ENCODE measurements around the gene TBX18.

TBX18 gene

DNA sequence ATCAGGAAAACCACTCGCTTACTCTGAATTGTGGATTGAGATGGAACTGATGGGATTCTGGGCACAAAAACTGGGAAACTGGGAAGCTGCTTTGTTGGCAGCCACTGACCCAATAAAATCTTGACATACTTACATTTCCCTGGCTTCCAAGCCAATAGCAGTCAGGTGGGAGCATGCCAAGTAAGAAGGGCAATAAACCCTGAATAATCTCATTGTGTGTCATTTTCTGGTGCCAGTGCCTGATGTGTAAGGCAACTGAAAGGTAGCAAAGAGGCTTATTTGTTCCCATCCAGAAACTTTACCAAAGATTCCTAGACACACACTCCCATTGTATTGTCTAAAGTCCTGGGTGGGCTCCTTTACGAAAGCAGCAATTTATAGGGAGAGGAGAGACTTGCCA, 93.2 kb downstream of the TBX18 start:
- DNase-seq (ENCODE audit: low read depth, low spot score) = no peak

- DNase-seq (ENCODE audit: low read depth, low spot score) = no peak
Measured at GRCh38 chr6:84669945-84670344, 94.5 kb downstream of the TBX18 start.

DNA sequence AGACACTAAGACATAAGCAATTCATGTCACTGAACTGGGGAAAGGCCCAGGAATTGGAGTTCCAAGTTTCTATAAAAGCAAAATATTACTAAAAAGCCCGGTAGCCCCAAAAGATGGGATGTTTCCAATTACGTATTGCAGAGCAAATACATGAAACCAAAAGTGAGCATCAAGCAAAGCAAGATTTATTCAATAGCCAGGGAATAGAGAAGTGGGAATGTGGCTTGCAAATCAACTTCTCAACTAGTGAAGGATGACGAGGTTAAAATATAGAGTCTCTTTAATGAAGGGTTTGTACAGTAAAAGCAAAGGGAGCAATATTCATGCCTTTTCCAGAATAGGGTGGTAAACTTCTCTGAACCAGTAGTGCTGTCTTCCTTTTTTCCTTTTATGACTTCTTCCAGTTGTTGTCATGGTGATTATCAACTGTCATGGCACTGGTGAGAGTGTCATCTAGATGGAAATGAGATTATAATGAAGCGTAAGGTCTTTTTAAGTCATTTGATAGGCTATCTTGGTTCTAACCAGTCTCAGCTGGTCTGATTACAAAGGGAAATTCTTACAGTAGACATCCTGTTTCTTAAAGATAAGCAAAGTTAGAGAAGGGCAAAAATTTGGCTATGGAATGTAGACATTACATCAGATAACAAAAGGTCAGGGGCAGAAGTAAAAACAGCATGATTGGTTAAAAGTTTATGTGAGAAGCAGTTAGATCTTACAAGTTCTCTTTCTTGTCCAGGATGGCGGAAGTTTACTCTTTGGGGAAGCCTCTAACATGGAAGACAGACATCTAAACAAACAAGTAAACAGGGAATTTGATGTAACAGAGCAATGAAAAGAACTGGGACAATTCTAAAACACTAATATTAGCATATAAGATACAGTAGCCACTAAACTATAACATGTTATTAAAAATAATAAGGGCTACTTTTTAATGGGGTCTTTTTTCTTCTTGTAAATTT, 96.9 kb downstream of the TBX18 start:
- DNase-seq (ENCODE audit: low read depth, low spot score) = no peak

- no peak for DNase-seq (ENCODE audit: low read depth, low spot score)
Measured at GRCh38 chr6:84665401-84665800, 99.0 kb downstream of the TBX18 start.

DNA sequence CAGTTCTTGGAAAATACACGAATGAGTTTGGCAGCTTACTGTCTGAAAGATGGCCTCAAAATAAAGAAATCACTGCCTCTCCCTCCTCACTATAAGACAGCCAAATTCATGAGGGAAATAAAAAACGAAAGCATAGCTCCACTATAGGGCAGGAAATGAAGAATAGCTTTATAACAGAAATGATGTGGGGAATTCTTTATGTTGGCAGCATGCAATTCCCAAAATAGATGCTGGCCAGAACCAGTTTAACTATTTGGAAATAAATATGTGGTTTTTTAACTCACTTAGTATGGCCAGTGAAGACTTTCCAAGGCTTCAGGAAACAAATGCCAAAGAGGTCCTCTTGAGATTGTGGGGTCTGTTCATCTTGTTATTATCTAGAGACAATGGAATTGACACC, 100.5 kb downstream of the TBX18 start:
- no peak for DNase-seq (ENCODE audit: low read depth, low spot score)

GRCh38 chr6:84657486-84657885, 106.9 kb downstream of the TBX18 start:
- DNase-seq (ENCODE audit: low read depth, low spot score) = no peak

DNA sequence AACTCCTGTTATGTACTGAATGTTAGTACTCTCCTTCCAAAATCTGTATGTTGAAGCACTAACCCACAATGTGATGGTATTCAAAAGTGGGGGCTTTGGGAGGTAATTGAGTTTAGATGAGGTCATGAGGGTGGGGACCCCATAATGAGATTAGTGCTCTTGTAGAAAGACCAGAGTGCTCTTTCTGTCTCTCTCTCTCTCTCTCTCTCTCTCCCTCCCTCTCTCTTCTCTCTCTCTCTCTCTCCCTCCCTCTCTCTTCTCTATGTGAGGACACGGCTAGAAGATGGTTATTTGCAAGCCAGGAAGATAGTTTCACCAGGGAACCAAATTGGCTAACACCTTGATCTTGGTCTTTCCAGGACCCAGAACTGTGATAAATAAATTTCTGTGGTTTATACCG, 107.4 kb downstream of the TBX18 start:
- no peak for DNase-seq (ENCODE audit: low read depth, low spot score)

GRCh38 chr6:84653027-84653551, 111.3 kb downstream of the TBX18 start:
- no peak for DNase-seq (ENCODE audit: low read depth, low spot score)

DNA sequence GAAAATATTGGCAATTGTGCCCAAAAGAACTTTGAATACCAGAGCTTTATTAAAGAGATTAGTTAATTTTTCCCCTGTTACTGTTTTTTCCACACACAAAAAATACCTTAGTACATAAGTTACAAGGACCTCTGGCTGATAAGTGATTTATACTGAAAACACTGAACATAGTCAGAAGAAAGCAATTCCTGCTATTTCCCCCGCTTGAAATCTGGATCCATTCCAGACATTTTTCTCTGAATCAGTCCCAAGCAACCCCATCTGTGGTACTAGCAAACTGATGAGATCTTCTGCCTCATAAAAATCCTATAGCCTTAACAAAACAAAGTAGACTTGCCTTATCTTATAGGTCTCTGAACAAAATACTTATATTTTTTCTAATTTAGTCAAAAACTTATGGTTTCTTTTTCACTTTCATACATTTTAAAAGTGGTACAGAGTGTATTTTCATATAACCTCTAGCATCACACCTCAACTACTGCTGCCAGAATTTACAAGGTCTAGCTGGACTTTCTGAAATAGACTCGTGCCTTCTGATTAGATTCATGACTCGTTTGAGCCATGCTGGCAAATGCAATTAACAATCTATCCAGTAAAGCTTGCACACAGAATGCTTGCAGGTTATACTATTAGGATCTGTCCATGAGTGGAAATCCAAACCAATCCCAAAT, 111.9 kb downstream of the TBX18 start:
- no peak for DNase-seq (ENCODE audit: low read depth, low spot score)

- DNase-seq (ENCODE audit: low read depth, low spot score) = no peak
Measured at GRCh38 chr6:84651583-84651982, 112.8 kb downstream of the TBX18 start.

DNA sequence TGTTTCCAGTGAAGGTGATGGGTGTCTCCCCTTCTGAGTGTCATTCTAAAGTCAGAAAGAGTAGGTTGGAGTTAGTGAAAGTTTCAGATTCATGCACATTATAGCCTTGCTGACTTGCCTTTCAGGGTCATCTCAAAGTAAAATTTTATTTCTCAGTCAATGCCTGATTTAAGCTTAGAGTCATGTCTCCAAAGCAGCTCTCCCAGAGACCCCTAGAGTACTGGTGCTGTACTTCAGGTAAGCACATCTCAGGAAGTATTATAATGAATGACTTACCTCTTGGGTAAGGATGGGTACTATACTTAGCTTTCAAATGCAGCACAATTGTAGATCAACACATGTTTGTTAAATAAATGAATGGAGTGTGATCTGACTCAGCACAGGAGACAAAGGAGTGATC, 116.0 kb downstream of the TBX18 start:
- DNase-seq (ENCODE audit: low read depth, low spot score) = no peak

- DNase-seq (ENCODE audit: low read depth, low spot score) = no peak
Measured at GRCh38 chr6:84645563-84646266, 118.7 kb downstream of the TBX18 start.

DNA sequence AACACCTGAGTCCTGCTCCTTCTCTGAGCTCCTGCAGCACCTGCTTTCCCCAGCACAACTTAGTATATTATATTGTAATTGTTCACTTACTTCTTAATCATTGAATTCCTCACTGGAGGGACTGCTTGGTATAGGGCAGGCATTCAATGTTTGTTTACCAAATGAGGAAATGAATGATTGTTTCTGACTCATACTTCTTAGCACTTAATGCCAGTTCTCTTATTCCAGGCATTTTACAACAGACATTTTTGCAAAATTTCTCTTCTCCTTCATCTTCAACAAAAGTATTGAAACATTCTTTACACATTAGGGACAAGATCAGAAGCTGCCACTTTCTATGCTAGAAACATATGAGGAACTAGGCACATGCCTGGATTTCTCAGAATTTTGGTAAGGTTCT, 119.4 kb downstream of the TBX18 start:
- no peak for DNase-seq (ENCODE audit: low read depth, low spot score)

GRCh38 chr6:84643778-84644177, 120.6 kb downstream of the TBX18 start:
- no peak for DNase-seq (ENCODE audit: low read depth, low spot score)

DNA sequence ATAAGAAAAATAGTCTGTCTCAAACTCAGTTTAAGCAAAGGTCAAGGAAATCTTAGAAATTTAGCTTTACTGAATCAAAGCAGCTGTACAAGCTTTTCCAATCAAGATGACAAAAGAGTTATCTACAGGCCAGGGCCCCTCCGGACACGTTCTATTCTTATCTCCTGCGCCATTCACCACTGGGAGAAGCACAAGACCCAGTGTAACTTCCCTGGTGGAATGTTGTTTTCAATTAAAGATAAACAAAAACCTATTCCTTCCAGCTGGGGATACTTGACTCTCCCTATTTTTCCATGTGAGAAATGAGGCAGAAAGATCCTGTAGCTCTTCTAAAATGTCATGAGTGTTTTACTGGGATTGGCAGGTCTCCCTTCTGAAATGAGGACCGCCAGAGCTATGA, 123.3 kb downstream of the TBX18 start:
- no peak for DNase-seq (ENCODE audit: low read depth, low spot score)

DNA sequence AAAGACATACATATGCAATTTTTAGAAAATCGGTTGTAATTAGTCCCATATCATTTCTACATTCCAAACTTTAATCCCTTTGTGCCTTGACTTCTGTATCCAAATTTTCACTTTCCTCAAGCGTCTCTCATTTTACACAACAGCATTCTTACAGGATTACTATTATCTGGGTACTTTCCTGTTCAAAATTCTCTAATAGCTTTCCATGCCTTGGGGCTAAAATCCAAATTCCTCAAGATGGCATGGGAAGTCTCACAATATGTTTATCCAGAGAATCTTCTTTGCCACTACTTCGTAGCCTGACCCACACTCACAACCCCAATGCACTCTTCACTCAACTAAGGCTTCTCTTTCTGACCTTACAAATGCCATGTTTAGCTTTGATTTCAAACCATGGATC, 125.0 kb downstream of the TBX18 start:
- no peak for DNase-seq (ENCODE audit: low read depth, low spot score)

DNA sequence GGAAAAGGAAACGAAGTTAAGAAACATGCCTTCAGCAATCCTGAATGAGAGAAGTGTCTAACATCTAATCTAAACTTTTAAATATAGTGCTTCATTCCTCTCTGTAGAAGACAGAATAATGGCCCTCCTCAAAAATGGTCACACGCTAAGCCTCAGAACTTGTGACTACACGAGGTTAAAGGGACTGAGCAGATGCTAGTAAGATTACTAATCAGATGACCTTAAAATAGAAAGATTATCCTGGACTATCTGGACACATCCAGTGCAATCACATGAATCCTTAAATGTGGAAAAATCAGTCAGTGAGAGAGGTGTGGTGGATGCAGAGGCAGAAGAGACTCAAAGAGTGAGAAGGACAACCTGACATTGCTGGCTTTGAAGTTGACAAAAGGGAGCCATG, 126.1 kb downstream of the TBX18 start:
- no peak for DNase-seq (ENCODE audit: low read depth, low spot score)

Measured in activated CD4-positive, CD25-positive, alpha-beta regulatory T cell treated with anti-CD3 and anti-CD28 coated beads, Interleukin-2, amount 50 U/mL, for 16 hours (primary cell).